ENCODE results near the gene ZNF536. TPM values are rescaled to one million over a fixed set of nuclear protein-coding genes. Genes with fewer than 3 reads are reported as not detected.

Gene ZNF536
- total RNA-seq, 2 donors from 2014 or later: 0.41 to 1.5 TPM

GRCh38 chr19:30333291-30334065 lies 38.7 kb upstream of the ZNF536 start:
- Histone ChIP-seq H3K36me3 (no peaks in the 10 kb centered on the region), H3K27me3 (replicated peaks; ENCODE audit: insufficient read depth) (no peaks in the 10 kb centered on the region), H3K4me1 (ENCODE audit: control insufficient read depth in 1 of 2, low read depth in 2 of 2) (no peaks in the 10 kb centered on the region), H3K9me3 (no peaks in the 10 kb centered on the region), H3K4me3 (no peak overlapping the region), H3K27ac (no peak overlapping the region)
- DNase-seq (ENCODE audit: low spot score) (no peak), ATAC-seq (ENCODE audit: insufficient number of reproducible peaks, low FRiP score, low read depth) (no peak)
- TF ChIP-seq CTCF (IDR thresholded peaks at IDR 0.05): no peak

GRCh38 chr19:30334841-30335240 lies 37.3 kb upstream of the ZNF536 start:
- H3K9me3 ChIP-seq: no peaks in the 10 kb centered on the region
- DNase-seq (ENCODE audit: low spot score) (no peak), ATAC-seq (ENCODE audit: insufficient number of reproducible peaks, low FRiP score, low read depth) (no peak)
- H3K4me3 ChIP-seq: no peak overlapping the region
- H3K27me3 ChIP-seq (replicated peaks; ENCODE audit: insufficient read depth): no peaks in the 10 kb centered on the region
- no peak for TF ChIP-seq CTCF (IDR thresholded peaks at IDR 0.05)
- H3K36me3 ChIP-seq: no peaks in the 10 kb centered on the region
- no peaks in the 10 kb centered on the region for H3K4me1 ChIP-seq (ENCODE audit: control insufficient read depth in 1 of 2, low read depth in 2 of 2)
- no peak overlapping the region for H3K27ac ChIP-seq

- TF ChIP-seq CTCF (IDR thresholded peaks at IDR 0.05): no peak
- DNase-seq (ENCODE audit: low spot score) (no peak), ATAC-seq (ENCODE audit: insufficient number of reproducible peaks, low FRiP score, low read depth) (no peak)
- Histone ChIP-seq H3K27ac (no peak overlapping the region), H3K36me3 (no peaks in the 10 kb centered on the region), H3K4me1 (ENCODE audit: control insufficient read depth in 1 of 2, low read depth in 2 of 2) (no peaks in the 10 kb centered on the region), H3K4me3 (no peak overlapping the region), H3K27me3 (replicated peaks; ENCODE audit: insufficient read depth) (no peaks in the 10 kb centered on the region), H3K9me3 (no peaks in the 10 kb centered on the region)
Measured at GRCh38 chr19:30335306-30335886, 36.8 kb upstream of the ZNF536 start.

GRCh38 chr19:30336290-30336689 lies 35.9 kb upstream of the ZNF536 start:
- H3K4me1 ChIP-seq (ENCODE audit: control insufficient read depth in 1 of 2, low read depth in 2 of 2): no peaks in the 10 kb centered on the region
- ATAC-seq (ENCODE audit: insufficient number of reproducible peaks, low FRiP score, low read depth): no peak
- H3K4me3 ChIP-seq: no peak overlapping the region
- H3K36me3 ChIP-seq: no peaks in the 10 kb centered on the region
- no peaks in the 10 kb centered on the region for H3K27me3 ChIP-seq (replicated peaks; ENCODE audit: insufficient read depth)
- DNase-seq (ENCODE audit: low spot score): no peak
- TF ChIP-seq CTCF (IDR thresholded peaks at IDR 0.05): no peak
- no peaks in the 10 kb centered on the region for H3K9me3 ChIP-seq
- no peak overlapping the region for H3K27ac ChIP-seq

- DNase-seq (ENCODE audit: low spot score): no peak
- no peaks in the 10 kb centered on the region for H3K27me3 ChIP-seq (replicated peaks; ENCODE audit: insufficient read depth)
Measured at GRCh38 chr19:30338041-30338456, 34.1 kb upstream of the ZNF536 start.

More at GRCh38 chr19:30338041-30338456, 34.1 kb upstream of the ZNF536 start:
- H3K9me3 ChIP-seq: no peaks in the 10 kb centered on the region
- no peak for ATAC-seq (ENCODE audit: insufficient number of reproducible peaks, low FRiP score, low read depth)
- H3K27ac ChIP-seq: no peak overlapping the region
- no peak for TF ChIP-seq CTCF (IDR thresholded peaks at IDR 0.05)
- no peaks in the 10 kb centered on the region for H3K4me1 ChIP-seq (ENCODE audit: control insufficient read depth in 1 of 2, low read depth in 2 of 2)
- H3K36me3 ChIP-seq: no peaks in the 10 kb centered on the region
- no peak overlapping the region for H3K4me3 ChIP-seq

Measured in thoracic aorta (tissue), 2 donors.